HEK293T (cell line): ENCODE measurements around the gene LNPK.

Experiments used
- FOXK2 ChIP-seq: fragments of 450-650 bp; IDR thresholded peaks from 2 replicates; pipeline ENCODE4 v1.6.1; 2016; ENCODE audit warnings: mild to moderate bottlenecking
- HDGF ChIP-seq: fragments of 450-650 bp; IDR thresholded peaks from 2 replicates; pipeline ENCODE4 v1.6.1; 2017; ENCODE audit warnings: antibody characterized with exemption, borderline replicate concordance
- SUZ12 ChIP-seq: fragments of 450-650 bp; IDR thresholded peaks from 2 replicates; pipeline ENCODE4 v1.6.1; 2016; ENCODE audit warnings: mild to moderate bottlenecking

DNA sequence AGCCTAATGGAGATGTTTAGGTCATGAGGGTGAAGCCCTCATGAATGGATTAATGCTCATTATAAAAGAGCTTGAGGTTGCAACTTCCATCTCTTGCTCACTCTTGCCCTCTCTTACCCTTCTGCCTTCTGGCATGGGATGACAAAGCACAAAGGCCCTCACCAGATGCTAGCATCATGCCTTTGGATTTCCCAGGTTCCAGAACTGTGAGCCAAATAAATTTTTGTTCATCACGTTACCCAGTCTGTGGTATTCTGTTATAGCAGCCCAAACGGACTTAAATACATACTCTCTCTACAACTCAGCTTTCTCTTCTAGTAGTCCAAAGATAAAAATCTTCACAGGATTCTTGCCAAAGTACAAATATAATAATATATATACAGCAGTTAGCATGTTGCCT, 75.8 kb downstream of the LNPK start:
- no peak for TF ChIP-seq SUZ12
- TF ChIP-seq FOXK2, result no peak
- no peak for TF ChIP-seq HDGF
